Small intestine (tissue), 7 donors: ENCODE data around the gene RSAD1. TPM values are rescaled to one million over a fixed set of nuclear protein-coding genes. Genes with fewer than 3 reads are reported as not detected.
A peak's percentile ranks its signal among the peaks of the same experiment; 100 is the strongest.

Source experiments
- DNase-seq, 2 donors: peaks; one replicate each; pipeline versions ENCODE4 v3.0.0 to v3.0.0-alpha.2; 2013
- FAIRE-seq: peaks from 2 replicates; lab custom pipeline; 2012; peaks lifted over from hg19 to GRCh38; lab: Jason Lieb, UNC
- H3K27ac ChIP-seq, 3 donors: one replicate each; pipeline ENCODE4 v1.5.1; 2013; ENCODE audit warnings: low read length in 2 of 3, mild to moderate bottlenecking in 2 of 3, control low read depth in 1 of 3, inconsistent platforms in 1 of 3, low read depth in 1 of 3, moderate library complexity in 1 of 3
- H3K27me3 ChIP-seq, 3 donors: one replicate each; pipeline ENCODE4 v1.6.1; 2013; ENCODE audit warnings: low read length in 3 of 3, inconsistent platforms in 1 of 3; ENCODE audit not compliant: control insufficient read depth in 3 of 3, insufficient read depth in 3 of 3
- H3K36me3 ChIP-seq, 3 donors: one replicate each; pipeline ENCODE4 v1.6.1; 2013; ENCODE audit warnings: low read length in 3 of 3, inconsistent platforms in 1 of 3, low read depth in 1 of 3, mild to moderate bottlenecking in 1 of 3, moderate library complexity in 1 of 3; ENCODE audit not compliant: control insufficient read depth in 3 of 3, insufficient read depth in 2 of 3
- H3K4me1 ChIP-seq, 3 donors: one replicate each; pipeline ENCODE4 v1.6.1; 2013; ENCODE audit warnings: low read length in 2 of 3, inconsistent platforms in 1 of 3, low read depth in 1 of 3, mild to moderate bottlenecking in 1 of 3, moderate library complexity in 1 of 3; ENCODE audit not compliant: control insufficient read depth in 3 of 3, insufficient read depth in 2 of 3
- H3K4me3 ChIP-seq, 3 donors: one replicate each; pipeline ENCODE4 v1.5.1; 2013; ENCODE audit warnings: low read length in 3 of 3, control low read depth in 1 of 3, inconsistent platforms in 1 of 3, low read depth in 1 of 3, mild to moderate bottlenecking in 1 of 3, moderate library complexity in 1 of 3
- H3K9me3 ChIP-seq, 2 donors: one replicate each; pipeline ENCODE4 v1.6.1; 2013; ENCODE audit warnings: low read depth in 1 of 2, low read length in 1 of 2; ENCODE audit not compliant: control insufficient read depth in 2 of 2, insufficient read depth in 1 of 2
- WGBS, 3 donors: extraction: QIAGEN DNeasy Blood & Tissue Kit; methylation state at CpG; one replicate each; pipeline ENCODE4 v1.1.7; 2013; 5-methylcytosine and 5-hydroxymethylcytosine counted together
- polyA plus RNA-seq, 4 donors: library from polyadenylated mRNA; stranded (reverse) in 3 of 4; unstranded in 1 of 4; fragments of 200-250 nt in 3 of 4; fragments of 120-200 nt in 1 of 4; gene quantifications; one replicate each; pipeline versions ENCODE4 v1.2.1 to v1.2.3, GENCODE V29; 2013
- donor health status: healthy with polysubstance abuse.
- donor health status: control.
- donor health status: control.
- donor health status: Bipolar disorder and iron deficiency.
- donor health status: healthy.

RSAD1 gene
- polyA plus RNA-seq, 4 donors = 18.1 to 36.4 (median 19.5) TPM

DNA sequence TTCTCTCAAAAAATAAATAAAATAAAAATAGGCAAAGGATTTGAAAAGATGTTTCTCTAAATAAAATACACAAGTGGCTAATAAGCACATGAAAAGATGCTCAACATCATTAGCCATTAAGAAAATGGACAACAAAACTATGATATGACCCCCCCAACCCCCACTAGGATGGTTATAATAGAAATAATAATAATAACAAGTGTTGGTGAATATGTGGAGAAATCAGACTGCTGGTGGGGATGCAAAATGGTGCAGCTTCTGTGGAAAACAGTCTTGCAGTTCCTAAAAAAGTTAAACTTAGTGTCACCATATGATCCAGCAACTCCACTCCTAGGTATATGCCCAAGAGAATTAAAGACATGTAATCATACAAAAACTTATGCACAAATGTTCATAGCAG is 20.6 kb downstream of the RSAD1 start:
- no peaks in the 10 kb centered on the region for H3K27me3 ChIP-seq

GRCh38 chr17:50499721-50500120 is 21.1 kb downstream of the RSAD1 start:
- no peaks in the 10 kb centered on the region for H3K9me3 ChIP-seq
- no peak overlapping the region for H3K27ac ChIP-seq
- no peak overlapping the region for H3K4me3 ChIP-seq
- WGBS, 3 donors = 94 to 98% (median 97%) methylated on average over 2 of the region's 2 CpGs
- peaks cover 2 to 8% (median 6%) of the 10 kb centered on the region in 3 donors for H3K4me1 ChIP-seq
- no peaks in the 10 kb centered on the region for H3K36me3 ChIP-seq
- DNase-seq (no peak), FAIRE-seq (no peak)
- H3K27me3 ChIP-seq = no peaks in the 10 kb centered on the region

More for the DNA sequence above, 20.6 kb downstream of the RSAD1 start:
- no peak for FAIRE-seq
- H3K36me3 ChIP-seq = no peaks in the 10 kb centered on the region
- no peak overlapping the region for H3K4me3 ChIP-seq
- DNase-seq = no peak
- H3K4me1 ChIP-seq = peaks cover 0 to 8% (median 5%) of the 10 kb centered on the region in 3 donors
- no peaks in the 10 kb centered on the region for H3K9me3 ChIP-seq
- no peak overlapping the region for H3K27ac ChIP-seq

GRCh38 chr17:50501054-50501453 is 22.4 kb downstream of the RSAD1 start:
- WGBS, 3 donors = 22 to 46% (median 32%) methylated on average over 5 of the region's 5 CpGs
- no peak overlapping the region for H3K4me3 ChIP-seq
- no peaks in the 10 kb centered on the region for H3K27me3 ChIP-seq
- H3K27ac ChIP-seq = no peak overlapping the region
- H3K36me3 ChIP-seq = no peaks in the 10 kb centered on the region
- H3K4me1 ChIP-seq = peaks cover 5 to 14% (median 10%) of the 10 kb centered on the region in 3 donors
- DNase-seq = peak; percentile 45 to 86
- H3K9me3 ChIP-seq = no peaks in the 10 kb centered on the region
- no peak for FAIRE-seq

DNA sequence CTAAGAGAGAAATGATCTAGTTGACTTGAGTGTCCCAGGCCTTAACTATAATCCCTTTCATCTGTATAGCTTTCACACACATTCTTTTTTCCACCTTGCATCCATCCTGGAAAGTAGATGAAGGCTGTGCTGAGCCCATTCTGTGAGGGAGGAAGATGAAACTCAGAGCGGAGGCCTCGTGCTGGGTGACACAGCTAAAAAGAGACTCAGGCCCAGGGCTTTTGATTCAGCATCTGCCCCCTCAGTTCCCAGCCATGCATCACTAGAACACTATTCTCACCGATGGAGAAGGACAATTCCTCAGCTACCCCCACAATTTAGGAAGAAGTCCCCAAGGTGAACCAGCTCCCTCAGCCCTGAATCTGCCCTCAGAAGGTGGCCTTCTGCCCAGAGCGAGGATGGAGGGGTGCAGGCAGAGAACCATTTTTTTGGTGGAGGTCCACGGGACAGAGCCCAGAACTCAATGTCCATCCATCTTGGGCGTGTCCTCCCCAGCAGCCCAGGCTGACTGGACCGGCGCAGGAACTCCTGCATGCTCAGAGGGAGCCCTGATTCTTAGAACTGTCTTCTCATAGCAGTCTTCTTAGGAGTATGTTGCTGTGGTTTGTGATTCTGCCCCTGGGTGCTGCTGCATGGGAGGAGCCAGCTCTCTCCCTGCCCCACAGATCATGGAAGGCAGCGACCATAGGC is 23.8 kb downstream of the RSAD1 start:
- no peak overlapping the region for H3K4me3 ChIP-seq
- no peak for DNase-seq
- no peaks in the 10 kb centered on the region for H3K27me3 ChIP-seq
- no peak for FAIRE-seq
- WGBS, 3 donors = 67 to 78% (median 75%) methylated on average over 9 of the region's 9 CpGs
- H3K27ac ChIP-seq = peak overlapping the region in 2 of 3 donors; percentile 9 to 23
- no peaks in the 10 kb centered on the region for H3K9me3 ChIP-seq
- no peaks in the 10 kb centered on the region for H3K36me3 ChIP-seq
- H3K4me1 ChIP-seq = peaks cover 6 to 17% (median 10%) of the 10 kb centered on the region in 3 donors

DNA sequence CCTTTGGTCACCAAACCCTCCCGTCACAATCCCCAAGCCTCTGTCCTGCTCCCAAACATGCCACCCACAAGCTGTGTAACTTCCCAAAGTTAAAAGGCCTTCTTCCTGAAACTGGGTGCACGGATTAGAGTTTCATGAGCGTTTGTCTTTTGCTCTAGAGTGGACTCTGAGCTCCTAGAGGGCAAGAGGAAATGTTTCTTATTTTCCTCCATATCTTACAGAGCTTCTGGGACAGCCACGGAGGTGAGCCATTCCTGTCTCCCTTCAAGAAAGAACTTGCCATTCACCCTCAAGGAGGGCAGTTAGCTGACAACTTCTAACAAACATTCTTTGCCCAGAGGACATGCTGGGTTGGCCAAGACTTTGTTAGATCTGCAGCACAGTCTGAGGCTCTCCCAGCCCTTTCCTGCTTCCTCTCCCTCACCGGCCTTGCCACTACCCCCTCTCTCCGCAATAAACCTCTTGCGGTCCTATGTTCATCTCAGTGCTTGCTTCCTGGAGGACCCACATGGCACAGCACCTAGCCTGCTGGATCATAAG is 27.0 kb downstream of the RSAD1 start:
- no peak for FAIRE-seq
- WGBS, 3 donors = 44 to 52% (median 47%) methylated on average over 7 of the region's 7 CpGs
- H3K4me1 ChIP-seq = peaks cover 4 to 25% (median 6%) of the 10 kb centered on the region in 3 donors
- no peaks in the 10 kb centered on the region for H3K27me3 ChIP-seq
- no peak overlapping the region for H3K4me3 ChIP-seq
- H3K36me3 ChIP-seq = peaks cover 0 to 2% (median 0%) of the 10 kb centered on the region in 3 donors
- H3K9me3 ChIP-seq = no peaks in the 10 kb centered on the region
- peak; percentile 42 to 68 for DNase-seq
- H3K27ac ChIP-seq = peak overlapping the region in 2 of 3 donors; percentile 17 to 47

GRCh38 chr17:50506298-50506697 is 27.6 kb downstream of the RSAD1 start:
- Histone ChIP-seq H3K27ac (peak overlapping the region in 1 of 3 donors; percentile 47), H3K4me1 (peaks cover 4 to 27% (median 6%) of the 10 kb centered on the region in 3 donors), H3K9me3 (no peaks in the 10 kb centered on the region), H3K27me3 (no peaks in the 10 kb centered on the region), H3K36me3 (peaks cover 0 to 2% (median 0%) of the 10 kb centered on the region in 3 donors), H3K4me3 (no peak overlapping the region)
- DNase-seq (peak in 1 of 2 donors; percentile 23), FAIRE-seq (no peak)
- WGBS, 3 donors = 71 to 74% (median 71%) methylated on average over 7 of the region's 7 CpGs

GRCh38 chr17:50507871-50508572 is 29.4 kb downstream of the RSAD1 start, which contains the start of gene MYCBPAP:
TSS of gene MYCBPAP (plus strand) at chr17:50508439. CDS start at chr17:50508675, 236 bp downstream.
- DNase-seq (peak; percentile 73 to 88), FAIRE-seq (no peak)
- WGBS, 3 donors = 12 to 26% (median 17%) methylated on average over 45 to 66 of the region's 66 CpGs
- Histone ChIP-seq H3K9me3 (no peaks in the 10 kb centered on the region), H3K36me3 (peaks cover 0 to 2% (median 0%) of the 10 kb centered on the region in 3 donors), H3K4me1 (peaks cover 6 to 37% (median 6%) of the 10 kb centered on the region in 3 donors), H3K27me3 (no peaks in the 10 kb centered on the region), H3K4me3 (peak within 1 kb of the TSS; percentile 31 to 57 (median 48)), H3K27ac (peak within 1 kb of the TSS; percentile 6 to 62 (median 61))
